Measurements from ENCODE around the gene TPH2. TPM values are rescaled to one million over a fixed set of nuclear protein-coding genes. Genes with fewer than 3 reads are reported as not detected.

TPH2 gene
- total and polyA plus RNA-seq, 2 of the 13 experiments (the other 11 are each of a cell fraction or from before 2014, with no cell fraction given), result not detected

GRCh38 chr12:72011374-72011773 is 72.7 kb downstream of the TPH2 start (continued):
- TF ChIP-seq DDIT3 (CRISPR knock-in tag; IDR thresholded peaks at IDR 0.05) (no peak), PRDM15 (CRISPR knock-in tag; IDR thresholded peaks at IDR 0.05) (no peak), ATF5 (CRISPR knock-in tag; IDR thresholded peaks at IDR 0.05; ENCODE audit: low read depth) (no peak), ZNF577 (CRISPR knock-in tag; IDR thresholded peaks at IDR 0.05; ENCODE audit: borderline replicate concordance, low read depth) (no peak), THAP7 (CRISPR knock-in tag; IDR thresholded peaks at IDR 0.05) (no peak), DNMT1 (CRISPR knock-in tag; IDR thresholded peaks at IDR 0.05) (no peak), ZBTB14 (CRISPR knock-in tag; IDR thresholded peaks at IDR 0.05) (no peak), ZMYM4 (CRISPR knock-in tag; IDR thresholded peaks at IDR 0.05) (no peak)

Data from HepG2 (cell line).